OCI-LY3 (cell line): Measurements from ENCODE around the gene ELOB.

Experiments
- H2AFZ ChIP-seq: fragments of 200-600, 300-600 bp; shearing (Covaris generic); 2 replicates; pipeline ENCODE4 v1.6.0; 2014; ENCODE audit warnings: antibody characterized with exemption, low read depth, low read length
- H3K27ac ChIP-seq: fragments of 200-600, 300-600 bp; sonication (generic); 2 replicates; pipeline ENCODE4 v1.5.1; 2014; ENCODE audit warnings: mild to moderate bottlenecking, low read length, moderate library complexity, mixed read lengths
- H3K27me3 ChIP-seq: fragments of 200-600, 300-600 bp; sonication (generic); 2 replicates; pipeline ENCODE4 v1.6.1; 2014; ENCODE audit warnings: low read depth, low read length, mixed read lengths
- H3K36me3 ChIP-seq: fragments of 200-600, 300-600 bp; sonication (generic); replicated peaks from 2 replicates; pipeline ENCODE3; 2014; ENCODE audit warnings: low read depth, low read length, mixed read lengths
- H3K4me1 ChIP-seq: fragments of 300-600, 200-600 bp; sonication (generic); 2 replicates; pipeline ENCODE4 v1.6.1; 2014; ENCODE audit warnings: low read length, mixed read lengths
- H3K4me2 ChIP-seq: fragments of 200-600, 300-600 bp; sonication (generic); 2 replicates; pipeline ENCODE4 v1.6.1; 2014; ENCODE audit warnings: low read length, mixed read lengths
- H3K4me3 ChIP-seq: fragments of 300-600, 200-600 bp; sonication (generic); 2 replicates; pipeline ENCODE4 v1.5.1; 2014; ENCODE audit warnings: antibody characterized with exemption, mild to moderate bottlenecking, low read length, moderate library complexity
- H3K79me2 ChIP-seq: fragments of 300-600, 200-600 bp; shearing (Covaris generic); 2 replicates; pipeline ENCODE4 v1.6.1; 2014; ENCODE audit warnings: mild to moderate bottlenecking, low read length, mixed read lengths
- H3K9ac ChIP-seq: fragments of 300-600, 200-600 bp; shearing (Covaris generic); 2 replicates; pipeline ENCODE4 v1.6.0; 2014; ENCODE audit warnings: mild to moderate bottlenecking, low read length, moderate library complexity
- H3K9me3 ChIP-seq: fragments of 200-600, 300-600 bp; shearing (Covaris generic); 2 replicates; pipeline ENCODE4 v1.6.1; 2014; ENCODE audit warnings: low read length, mixed read lengths; ENCODE audit not compliant: insufficient read depth
- H4K20me1 ChIP-seq: fragments of 200-600, 300-600 bp; sonication (generic); 2 replicates; pipeline ENCODE4 v1.6.1; 2016; ENCODE audit warnings: low read length, mixed read lengths; ENCODE audit not compliant: insufficient read depth
- EZH2phosphoT487 ChIP-seq: fragments of 200-600 bp; shearing (Covaris generic); IDR thresholded peaks from 2 replicates; pipeline ENCODE4 v1.6.1; 2018; ENCODE audit warnings: antibody characterized with exemption, mixed run types, low read depth
- TF ChIP-seq, protein P1 (sequence below): fragments of 200-600, 300-600 bp; sonication (generic); IDR thresholded peaks from 2 replicates; pipeline ENCODE4 v1.5.1; 2014; ENCODE audit warnings: antibody characterized with exemption, low read length, low read depth

ELOB gene

DNA sequence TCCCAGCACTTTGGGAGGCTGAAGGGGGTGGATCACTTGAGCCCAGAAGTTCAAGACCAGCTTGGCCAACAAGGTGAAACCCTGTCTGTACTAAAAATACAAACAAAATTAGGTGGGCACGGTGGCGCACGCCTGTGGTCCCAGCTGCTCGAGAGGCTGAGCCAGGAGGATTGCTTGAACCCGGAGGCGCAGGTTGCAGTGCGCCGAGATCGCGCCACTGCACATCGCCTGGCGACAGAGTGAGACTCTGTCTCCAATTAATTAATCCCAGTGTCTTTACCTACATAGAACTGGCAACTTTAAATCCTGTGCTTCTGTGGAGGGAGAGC, 1.5 kb upstream of the ELOB start:
- H3K36me3 ChIP-seq = peaks cover 2% of the 10 kb centered on the region
- H3K4me3 ChIP-seq = peak overlapping the region; percentile 99
- no peaks in the 10 kb centered on the region for H3K27me3 ChIP-seq
- no peak overlapping the region for H2AFZ ChIP-seq
- H3K9ac ChIP-seq = peak overlapping the region; percentile 99; the same call in 1 of the 2 replicates
- TF ChIP-seq EZH2phosphoT487 = no peak
- TF ChIP-seq, protein P1, sequence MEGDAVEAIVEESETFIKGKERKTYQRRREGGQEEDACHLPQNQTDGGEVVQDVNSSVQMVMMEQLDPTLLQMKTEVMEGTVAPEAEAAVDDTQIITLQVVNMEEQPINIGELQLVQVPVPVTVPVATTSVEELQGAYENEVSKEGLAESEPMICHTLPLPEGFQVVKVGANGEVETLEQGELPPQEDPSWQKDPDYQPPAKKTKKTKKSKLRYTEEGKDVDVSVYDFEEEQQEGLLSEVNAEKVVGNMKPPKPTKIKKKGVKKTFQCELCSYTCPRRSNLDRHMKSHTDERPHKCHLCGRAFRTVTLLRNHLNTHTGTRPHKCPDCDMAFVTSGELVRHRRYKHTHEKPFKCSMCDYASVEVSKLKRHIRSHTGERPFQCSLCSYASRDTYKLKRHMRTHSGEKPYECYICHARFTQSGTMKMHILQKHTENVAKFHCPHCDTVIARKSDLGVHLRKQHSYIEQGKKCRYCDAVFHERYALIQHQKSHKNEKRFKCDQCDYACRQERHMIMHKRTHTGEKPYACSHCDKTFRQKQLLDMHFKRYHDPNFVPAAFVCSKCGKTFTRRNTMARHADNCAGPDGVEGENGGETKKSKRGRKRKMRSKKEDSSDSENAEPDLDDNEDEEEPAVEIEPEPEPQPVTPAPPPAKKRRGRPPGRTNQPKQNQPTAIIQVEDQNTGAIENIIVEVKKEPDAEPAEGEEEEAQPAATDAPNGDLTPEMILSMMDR = no peak
- H4K20me1 ChIP-seq = peaks cover 4% of the 10 kb centered on the region
- H3K4me1 ChIP-seq = peaks cover 18% of the 10 kb centered on the region; the same call in 1 of the 2 replicates
- H3K27ac ChIP-seq = no peak overlapping the region
- H3K4me2 ChIP-seq = peak overlapping the region; percentile 100
- H3K79me2 ChIP-seq = peaks cover 39% of the 10 kb centered on the region
- no peaks in the 10 kb centered on the region for H3K9me3 ChIP-seq

GRCh38 chr16:2777903-2778629, 986 bp upstream of the ELOB start:
- Histone ChIP-seq H3K9ac (peak overlapping the region; percentile 99), H3K79me2 (peaks cover 41% of the 10 kb centered on the region), H3K4me3 (peak overlapping the region; percentile 99), H3K27ac (peak overlapping the region; percentile 80), H4K20me1 (peaks cover 6% of the 10 kb centered on the region), H3K36me3 (peaks cover 7% of the 10 kb centered on the region), H3K9me3 (no peaks in the 10 kb centered on the region), H3K27me3 (no peaks in the 10 kb centered on the region), H2AFZ (no peak overlapping the region), H3K4me1 (peaks cover 18% of the 10 kb centered on the region; the same call in 1 of the 2 replicates), H3K4me2 (peak overlapping the region; percentile 100)
- TF ChIP-seq EZH2phosphoT487 = no peak
- TF ChIP-seq, protein P1 = no peak

- peaks cover 50% of the 10 kb centered on the region for H3K79me2 ChIP-seq
- no peaks in the 10 kb centered on the region for H3K9me3 ChIP-seq
- H2AFZ ChIP-seq = peak overlapping the region; percentile 55; the same call in 1 of the 2 replicates
- peaks cover 18% of the 10 kb centered on the region; the same call in 1 of the 2 replicates for H3K4me1 ChIP-seq
- H3K27me3 ChIP-seq = no peaks in the 10 kb centered on the region
- H3K4me3 ChIP-seq = peak overlapping the region; percentile 97
- H4K20me1 ChIP-seq = peaks cover 10% of the 10 kb centered on the region
- H3K36me3 ChIP-seq = peaks cover 12% of the 10 kb centered on the region
- TF ChIP-seq, protein P1 = no peak
- TF ChIP-seq EZH2phosphoT487 = no peak
- H3K9ac ChIP-seq = peak overlapping the region; percentile 88
- peak overlapping the region; percentile 87 for H3K4me2 ChIP-seq
- peak overlapping the region; percentile 31 for H3K27ac ChIP-seq
Observed at GRCh38 chr16:2776500-2777139, 460 bp downstream of the ELOB start.

DNA sequence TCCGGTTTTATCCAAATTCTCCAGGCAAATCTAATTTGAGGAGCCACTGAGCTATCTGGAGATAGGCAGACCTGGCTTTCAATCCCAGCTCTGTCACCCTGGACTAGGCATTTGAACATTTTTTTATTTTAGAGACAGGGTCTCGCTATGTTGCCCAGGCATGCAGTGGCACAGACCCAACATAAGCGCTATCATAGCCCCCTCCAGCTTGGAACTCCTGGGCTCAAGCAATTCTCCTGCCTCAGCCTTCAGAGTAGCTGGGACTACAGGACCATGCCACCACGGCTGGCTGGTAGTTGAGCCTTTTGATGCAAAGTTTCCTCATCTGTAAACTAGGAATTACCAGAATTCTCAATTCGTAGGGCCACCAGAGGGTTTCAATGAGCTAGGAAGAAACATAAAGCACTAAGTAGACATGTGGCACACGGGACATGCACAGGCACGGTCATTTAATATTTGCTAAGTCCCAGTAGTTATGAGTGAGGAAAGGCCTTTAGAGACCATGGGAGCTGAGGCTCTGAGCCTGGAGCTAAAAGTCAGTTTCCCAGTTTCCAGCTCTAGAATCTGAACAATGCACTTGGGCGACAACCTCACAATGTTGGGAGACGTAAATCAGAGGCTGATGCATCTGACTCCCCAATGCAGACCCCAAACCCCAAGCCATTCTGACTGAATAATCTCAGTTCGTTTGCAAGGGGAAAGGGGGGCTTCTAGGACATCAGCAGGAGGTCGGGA, 1.1 kb downstream of the ELOB start:
- Histone ChIP-seq H3K4me2 (peak overlapping the region; percentile 87), H3K79me2 (peaks cover 56% of the 10 kb centered on the region), H3K36me3 (peaks cover 19% of the 10 kb centered on the region), H4K20me1 (peaks cover 16% of the 10 kb centered on the region), H3K27me3 (no peaks in the 10 kb centered on the region), H2AFZ (no peak overlapping the region), H3K9me3 (no peaks in the 10 kb centered on the region), H3K4me1 (peaks cover 18% of the 10 kb centered on the region; the same call in 1 of the 2 replicates), H3K4me3 (peak overlapping the region; percentile 97), H3K9ac (peak overlapping the region; percentile 88), H3K27ac (no peak overlapping the region)
- no peak for TF ChIP-seq EZH2phosphoT487
- TF ChIP-seq, protein P1 = no peak
